GM19438 (cell line): ENCODE measurements around the gene MYOM1.

Experiments used
- ATAC-seq: cut with Tn5 transposase; IDR thresholded peaks from one replicate; pipeline ENCODE4 v1.9.1; 2021; ENCODE audit warnings: low read depth; ENCODE audit not compliant: unreplicated experiment

MYOM1 gene

DNA sequence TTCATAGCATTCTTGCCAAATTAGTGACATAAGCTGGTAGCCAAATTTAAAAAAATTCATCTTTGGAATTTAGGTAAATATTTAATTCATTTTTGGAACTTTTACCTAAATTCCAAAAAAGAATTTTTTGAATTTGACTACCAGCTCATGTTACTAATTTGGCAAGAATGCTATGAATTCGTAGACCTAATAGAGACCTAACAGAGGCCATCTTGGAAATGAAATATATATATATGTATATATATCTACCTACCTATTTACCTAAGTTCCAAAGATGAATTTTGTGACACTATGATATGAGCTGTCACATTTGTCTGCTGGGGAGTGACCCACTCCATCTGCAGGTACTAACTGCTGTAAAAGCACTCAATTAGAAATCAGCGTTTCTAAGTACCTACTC lies 65.6 kb downstream of the MYOM1 start:
- ATAC-seq = no peak

DNA sequence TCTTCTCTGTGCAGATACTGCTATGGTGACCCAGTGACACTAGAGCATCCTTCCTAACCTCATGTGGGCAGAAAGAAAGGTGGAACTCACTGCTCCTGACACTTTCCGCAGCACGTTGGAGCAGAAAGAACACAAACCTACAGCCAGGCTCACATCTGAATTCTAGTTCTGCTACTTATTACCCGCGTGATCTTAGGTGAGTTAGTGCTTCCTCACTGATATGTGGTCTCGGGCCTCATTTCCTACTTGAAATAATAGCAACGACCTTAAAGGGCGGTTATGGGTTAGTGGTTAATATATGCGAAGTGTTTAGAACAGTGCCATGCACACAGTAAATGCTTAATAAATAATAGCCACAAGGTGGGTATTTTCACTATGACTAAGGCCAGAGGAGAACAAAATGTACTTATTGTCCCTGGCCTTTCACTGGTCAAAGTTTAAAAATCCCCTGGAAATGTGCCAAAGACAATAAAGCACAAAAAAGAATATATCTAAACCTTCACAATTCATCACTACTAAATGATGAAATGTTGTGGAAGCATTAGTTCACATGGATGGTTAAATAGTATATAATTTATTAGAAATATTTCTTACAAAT lies 66.6 kb downstream of the MYOM1 start:
- peak; percentile 73 for ATAC-seq

GRCh38 chr18:3152294-3152693 lies 67.5 kb downstream of the MYOM1 start:
- ATAC-seq = no peak

- no peak for ATAC-seq
These were observed 68.1 kb downstream of the MYOM1 start for GRCh38 chr18:3151399-3152264.

GRCh38 chr18:3150688-3151087 lies 69.1 kb downstream of the MYOM1 start:
- ATAC-seq = no peak

DNA sequence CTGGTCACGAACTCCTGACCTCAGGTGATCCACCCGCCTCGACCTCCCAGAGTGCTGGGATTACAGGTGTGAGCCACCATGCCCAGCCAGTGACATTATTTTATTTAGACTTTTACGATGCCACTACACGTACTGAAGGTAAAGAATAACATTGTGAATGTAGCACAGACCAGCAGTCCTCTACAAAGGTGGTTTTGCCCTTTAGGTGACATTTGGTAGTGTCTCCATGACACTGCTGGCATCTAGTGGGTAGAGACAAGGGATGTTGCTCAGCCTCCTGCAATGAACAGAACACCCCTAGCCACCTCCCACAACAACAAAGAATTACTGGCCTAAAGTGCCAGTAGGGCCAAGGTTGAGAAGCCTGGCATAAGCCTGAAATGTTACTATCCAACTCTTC lies 69.5 kb downstream of the MYOM1 start:
- ATAC-seq = no peak

DNA sequence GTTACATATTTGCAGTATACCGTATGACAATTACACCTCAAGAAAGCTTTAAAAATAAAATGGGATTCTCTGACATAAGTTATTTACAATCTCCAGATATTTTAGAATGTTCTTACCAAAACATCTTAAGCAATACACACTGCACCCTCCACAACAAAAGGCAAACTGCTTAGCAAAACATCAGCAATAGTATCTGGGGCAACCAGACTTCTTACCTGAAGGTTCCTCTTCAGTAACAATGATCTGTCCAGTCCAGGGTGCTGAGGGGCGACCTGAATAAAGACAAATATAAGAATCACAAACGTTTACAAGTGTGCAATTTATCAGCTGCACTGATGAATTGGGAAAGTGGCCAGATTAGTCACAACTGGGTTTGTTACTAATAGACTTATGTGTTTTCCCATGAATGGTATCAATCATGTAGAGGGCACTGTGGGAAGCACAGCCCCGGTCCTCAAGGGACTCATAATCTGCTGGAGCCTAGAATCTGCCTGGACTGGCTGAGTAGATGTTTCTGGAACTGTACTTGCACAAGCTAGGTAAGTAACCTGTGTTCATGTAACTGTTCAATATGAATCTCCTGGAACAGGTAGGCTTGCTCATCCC lies 70.7 kb downstream of the MYOM1 start:
- no peak for ATAC-seq

- ATAC-seq = no peak
These were observed 71.7 kb downstream of the MYOM1 start for GRCh38 chr18:3147935-3148554.

GRCh38 chr18:3140986-3141639 lies 78.7 kb downstream of the MYOM1 start:
- no peak for ATAC-seq

GRCh38 chr18:3140342-3140741 lies 79.4 kb downstream of the MYOM1 start:
- no peak for ATAC-seq

- ATAC-seq = no peak
These were observed 80.4 kb downstream of the MYOM1 start for GRCh38 chr18:3139406-3139805.

GRCh38 chr18:3138274-3138975 lies 81.3 kb downstream of the MYOM1 start:
- ATAC-seq = no peak

DNA sequence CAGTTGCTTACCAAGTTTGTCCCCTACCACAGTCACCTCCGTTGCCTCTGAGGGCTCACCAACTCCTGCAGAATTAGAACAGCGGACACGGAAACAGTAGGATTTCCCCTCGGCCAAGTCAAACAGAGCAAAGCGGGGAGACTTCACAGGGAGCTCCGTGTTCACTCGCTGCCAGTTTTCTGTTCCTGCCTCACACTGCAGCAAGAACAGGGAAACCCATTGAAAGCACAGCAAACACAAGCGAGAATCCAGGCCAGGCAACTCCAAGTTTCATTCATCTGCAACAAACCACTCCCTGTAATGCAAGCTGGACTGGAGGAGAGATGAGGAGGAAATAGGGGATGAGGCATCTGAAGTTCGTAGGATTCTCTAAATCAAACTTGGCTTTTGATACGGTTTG lies 84.2 kb downstream of the MYOM1 start:
- ATAC-seq = no peak

DNA sequence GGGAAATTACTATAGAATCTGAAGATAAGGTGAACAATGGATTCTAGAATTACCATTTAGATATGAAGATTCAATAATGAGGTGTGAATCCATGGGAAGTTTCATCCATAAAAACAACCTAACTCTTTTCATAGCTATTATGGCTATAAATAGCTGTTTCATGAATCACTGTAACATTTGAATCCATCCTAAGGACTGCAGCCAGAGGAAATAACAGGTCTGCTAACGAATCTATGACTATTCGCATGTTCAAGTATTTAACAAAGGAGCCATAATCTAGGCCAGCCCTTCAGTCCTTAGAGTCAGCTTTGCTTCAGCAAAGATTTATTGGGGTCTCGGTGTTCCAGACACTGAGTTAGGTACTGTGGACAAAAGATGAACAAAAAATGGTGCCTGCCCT lies 87.1 kb downstream of the MYOM1 start:
- no peak for ATAC-seq

GRCh38 chr18:3130344-3130743 lies 89.4 kb downstream of the MYOM1 start:
- ATAC-seq = no peak

- peak; percentile 98 for ATAC-seq
These were observed 90.5 kb downstream of the MYOM1 start for GRCh38 chr18:3129053-3129864.

DNA sequence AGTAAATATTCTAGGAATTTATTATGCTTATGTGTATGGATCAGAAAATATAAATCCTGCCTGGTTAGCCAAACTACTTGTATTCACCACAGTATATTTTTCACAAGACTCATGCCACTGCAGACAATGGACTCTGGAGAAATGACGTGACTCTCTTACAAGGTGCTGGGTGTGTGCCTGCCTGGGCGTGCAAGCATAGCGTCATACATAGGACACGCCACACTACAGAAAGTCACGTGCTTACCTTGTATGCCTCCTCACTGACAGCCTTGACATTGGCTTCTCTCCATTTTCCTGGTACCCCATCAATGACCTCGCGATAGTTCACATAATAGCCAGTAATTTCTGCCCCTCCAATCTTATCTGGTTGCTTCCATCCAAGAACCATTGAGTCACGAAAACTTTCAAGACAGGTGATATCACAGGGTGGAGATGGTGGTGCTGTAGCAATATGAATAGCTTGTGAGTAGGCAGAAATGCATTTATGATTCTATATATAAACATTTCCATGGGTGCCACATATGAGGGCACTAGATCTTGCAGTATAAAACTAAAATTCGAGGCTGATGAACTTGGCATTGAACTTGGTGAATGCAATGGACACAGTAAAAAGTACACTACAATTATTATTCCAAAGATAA lies 93.2 kb downstream of the MYOM1 start:
- ATAC-seq = no peak

DNA sequence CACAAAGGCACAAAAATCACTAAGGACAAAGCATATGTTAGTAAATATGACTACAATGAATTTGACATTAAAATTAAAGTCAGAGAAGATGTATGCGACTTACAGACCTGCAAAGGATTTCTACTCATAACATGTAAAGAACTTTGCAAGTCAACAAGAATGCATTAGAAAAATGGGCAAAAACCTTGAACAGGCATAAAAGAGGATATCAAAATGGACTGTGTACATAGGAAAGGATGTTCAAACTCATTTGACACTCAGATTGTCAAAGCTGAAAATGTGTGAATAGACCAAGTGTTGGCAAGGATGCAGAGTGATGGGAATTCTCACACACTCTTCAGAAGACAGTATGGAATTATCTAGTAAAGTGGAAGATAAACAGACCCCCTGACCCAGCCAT lies 94.9 kb downstream of the MYOM1 start:
- ATAC-seq = no peak

DNA sequence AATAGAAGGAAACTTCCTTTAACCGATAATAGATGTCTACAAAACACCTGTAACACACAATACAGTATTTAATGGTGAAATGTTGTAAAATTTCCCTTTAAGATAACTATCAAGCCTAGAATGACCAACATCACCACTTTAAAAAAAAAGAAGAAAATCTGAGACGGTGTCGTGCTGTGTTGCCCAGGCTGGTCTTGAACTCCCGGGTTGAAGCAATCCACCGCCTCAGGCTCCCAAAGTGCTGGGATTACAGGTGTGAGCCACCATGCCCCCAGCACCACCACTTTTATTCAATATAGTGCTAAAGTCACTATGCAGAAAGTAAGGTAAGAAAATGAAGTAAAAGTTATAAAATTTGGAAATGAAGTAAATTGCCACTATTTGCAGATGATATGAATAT lies 96.9 kb downstream of the MYOM1 start:
- ATAC-seq = no peak
